ENCODE data around the gene PCAT6.

GRCh38 chr1:202804126-202804525 lies 6.6 kb upstream of the PCAT6 start:
- TF ChIP-seq POLR2AphosphoS5 (IDR thresholded peaks at IDR 0.05; ENCODE audit: low read depth) (no peak), CTCF (conservative IDR thresholded peaks at IDR 0.05; ENCODE audit: low read depth in 2 of 2) (no peak), JUNB (IDR thresholded peaks at IDR 0.05; ENCODE audit: unreplicated experiment) (no peak), EZH2phosphoT487 (IDR thresholded peaks at IDR 0.05; ENCODE audit: unreplicated experiment) (no peak), CREB1 (CRISPR knock-in tag; IDR thresholded peaks at IDR 0.05; ENCODE audit: low read depth) (no peak), EZH2 (IDR thresholded peaks at IDR 0.05; ENCODE audit: low read depth, unreplicated experiment) (no peak), REST (IDR thresholded peaks at IDR 0.05; ENCODE audit: unreplicated experiment) (no peak), ETS1 (IDR thresholded peaks at IDR 0.05) (no peak), STAT1 (IDR thresholded peaks at IDR 0.05; ENCODE audit: unreplicated experiment) (no peak), ZNF114 (CRISPR knock-in tag; IDR thresholded peaks at IDR 0.05) (no peak), ZNF462 (CRISPR knock-in tag; IDR thresholded peaks at IDR 0.05) (no peak), ZNF331 (CRISPR knock-in tag; IDR thresholded peaks at IDR 0.05; ENCODE audit: low read depth) (no peak)
